GM23338 (cell line): Measurements from ENCODE around the gene TM9SF2.

Source experiments
- CREB1 ChIP-seq: fragments of 250-450 bp; sonication (Bioruptor Pico); IDR thresholded peaks from 2 replicates; pipeline ENCODE4 v1.5.0; 2020; ENCODE audit warnings: low read depth, mild to moderate bottlenecking, moderate library complexity
- CTCF ChIP-seq, 2 experiments: fragments of 200-600 bp in 1 of 2; sonication (generic) in 1 of 2; conservative IDR thresholded peaks; 2 replicates each; pipeline versions ENCODE4 v1.5.1 to v1.6.1; 2016 to 2017; ENCODE audit warnings: antibody characterized with exemption in 2 of 2, low read depth in 2 of 2, mild to moderate bottlenecking in 2 of 2, moderate library complexity in 1 of 2
- EZH2 ChIP-seq: fragments of 200-600 bp; sonication (generic); IDR thresholded peaks from one replicate; pipeline ENCODE4 v1.8.0; 2017; ENCODE audit warnings: antibody characterized with exemption, mild to moderate bottlenecking, low read depth; ENCODE audit not compliant: unreplicated experiment
- EZH2phosphoT487 ChIP-seq: fragments of 200-600 bp; sonication (generic); IDR thresholded peaks from one replicate; pipeline ENCODE4 v1.8.1; 2018; ENCODE audit warnings: antibody characterized with exemption; ENCODE audit not compliant: unreplicated experiment
- JUNB ChIP-seq: IDR thresholded peaks from one replicate; pipeline ENCODE4 v1.6.1; 2016; ENCODE audit warnings: antibody characterized with exemption; ENCODE audit not compliant: unreplicated experiment
- POLR2AphosphoS5 ChIP-seq: IDR thresholded peaks from 2 replicates; pipeline ENCODE4 v1.6.1; 2016; ENCODE audit warnings: antibody characterized with exemption, low read depth
- REST ChIP-seq: IDR thresholded peaks from one replicate; pipeline ENCODE4 v1.6.1; 2018; ENCODE audit warnings: antibody characterized with exemption; ENCODE audit not compliant: unreplicated experiment

GRCh38 chr13:99514801-99515200 is 13.5 kb downstream of the TM9SF2 start:
- TF ChIP-seq CTCF (conservative IDR thresholded peaks at IDR 0.05; ENCODE audit: low read depth in 2 of 2) (no peak), POLR2AphosphoS5 (no peak), EZH2 (no peak), REST (no peak), EZH2phosphoT487 (no peak), CREB1 (CRISPR knock-in tag) (no peak), JUNB (no peak)
